Transverse colon (tissue), 4 donors: ENCODE results near the gene GARNL3. TPM values are rescaled to one million over a fixed set of nuclear protein-coding genes. Genes with fewer than 3 reads are reported as not detected.

ENCODE experiments used
- DNase-seq: peaks from one replicate; pipeline ENCODE4 v3.0.0-alpha.2; 2019
- H3K27ac ChIP-seq, 4 donors: fragments of 200-600 bp; sonication (generic); 2 replicates each; pipeline ENCODE4 v1.5.1; 2016 to 2018; ENCODE audit warnings: inconsistent platforms in 4 of 4
- H3K27me3 ChIP-seq: fragments of 200-600 bp; sonication (generic); 2 replicates; pipeline ENCODE4 v1.5.1; 2017; ENCODE audit warnings: inconsistent platforms
- H3K36me3 ChIP-seq, 4 donors: fragments of 200-600 bp; sonication (generic); 2 replicates each; pipeline ENCODE4 v1.5.1; 2017 to 2019; ENCODE audit warnings: inconsistent platforms in 4 of 4
- H3K4me1 ChIP-seq, 4 donors: fragments of 200-600 bp; sonication (generic); 2 replicates each; pipeline ENCODE4 v1.5.1; 2017 to 2020; ENCODE audit warnings: inconsistent platforms in 4 of 4
- H3K4me3 ChIP-seq, 4 donors: fragments of 200-600 bp; sonication (generic); 1 replicate in 1 of 4; 2 replicates in 3 of 4; pipeline versions ENCODE4 v1.5.1 to v1.6.1; 2017 to 2019; ENCODE audit warnings: inconsistent platforms in 4 of 4
- H3K9me3 ChIP-seq, 2 donors: fragments of 200-600 bp; sonication (generic); 2 replicates each; pipeline ENCODE4 v1.5.1; 2017 to 2019; ENCODE audit warnings: inconsistent platforms in 2 of 2
- EP300 ChIP-seq: sonication (generic); formaldehyde crosslinking; IDR thresholded peaks from one replicate; pipeline ENCODE4 v1.6.1; 2017; ENCODE audit warnings: antibody characterized with exemption, low read depth
- POLR2A ChIP-seq: fragments of 450-650 bp; IDR thresholded peaks from one replicate; pipeline ENCODE4 v1.6.1; 2016; ENCODE audit warnings: antibody characterized with exemption, mild to moderate bottlenecking, moderate library complexity
- POLR2AphosphoS5 ChIP-seq, 3 donors: sonication (generic); formaldehyde crosslinking; IDR thresholded peaks; one replicate each; pipeline ENCODE4 v1.6.1; 2016; ENCODE audit warnings: antibody characterized with exemption in 3 of 3
- WGBS, 2 donors: methylation state at CpG; one replicate each; pipeline ENCODE4 v1.1.5; 2018; ENCODE audit warnings: low coverage in 1 of 2; 5-methylcytosine and 5-hydroxymethylcytosine counted together
- in situ Hi-C, 4 donors: fragments of 200-750 bp; cut with MboI; loops; one replicate each; pipeline versions ENCODE4 v1.15.0 to v1.15.1; 2017; ENCODE audit warnings: low sequenced_read_pairs in 3 of 4, low pct_ligation_motif_present in 1 of 4, low pct_unique_long_range_greater_than_20kb in 1 of 4
- intact Hi-C: fragments of 100-400 bp; cut with DNase I; formaldehyde crosslinking; loops from one replicate; pipeline ENCODE4 v1.15.1; 2023; ENCODE audit warnings: low total_unique reads
- total RNA-seq, 4 donors: library from RNA; depleted of rRNA; stranded (reverse); fragments of >200 nt; gene quantifications; one replicate each; pipeline ENCODE4 v1.1.0, GENCODE V29; 2016
- TF ChIP-seq, protein P1 (sequence below), 5 experiments: fragments of 200-600 bp in 3 of 5; fragments of 450-650 bp in 2 of 5; sonication (generic) in 3 of 5; IDR thresholded peaks; 1 replicate in 2 of 5; 2 replicates in 3 of 5; pipeline ENCODE4 v1.5.1; 2016 to 2017; ENCODE audit warnings: antibody characterized with exemption in 5 of 5, inconsistent platforms in 3 of 5, mild to moderate bottlenecking in 2 of 5, moderate library complexity in 1 of 5

The GARNL3 gene
- total RNA-seq, 4 donors from 2014 or later: 6.0 to 19.5 (median 11.8) TPM

DNA sequence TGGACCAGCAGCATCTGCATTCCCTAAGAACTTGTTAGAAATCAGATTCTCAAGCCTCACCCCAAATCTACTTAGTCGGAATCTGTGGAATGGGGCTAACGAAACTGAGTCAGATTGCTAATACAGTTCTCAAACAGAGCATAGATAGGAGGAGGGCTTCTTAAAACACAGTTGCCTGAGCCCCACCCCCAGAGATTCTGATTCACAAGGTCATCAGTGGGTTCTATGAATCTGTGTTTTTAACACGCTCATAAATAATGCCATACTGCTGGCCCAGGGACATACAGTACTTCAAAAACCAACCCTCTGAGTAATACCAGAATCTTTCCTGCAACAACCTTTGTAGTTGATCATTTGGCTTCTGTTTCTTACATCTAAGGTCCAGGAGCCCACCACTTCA lies 32.9 kb upstream of the GARNL3 start:
- TF ChIP-seq EP300 (no peak), POLR2A (no peak), POLR2AphosphoS5 (IDR thresholded peaks at IDR 0.05) (no peak)
- TF ChIP-seq, protein P1, sequence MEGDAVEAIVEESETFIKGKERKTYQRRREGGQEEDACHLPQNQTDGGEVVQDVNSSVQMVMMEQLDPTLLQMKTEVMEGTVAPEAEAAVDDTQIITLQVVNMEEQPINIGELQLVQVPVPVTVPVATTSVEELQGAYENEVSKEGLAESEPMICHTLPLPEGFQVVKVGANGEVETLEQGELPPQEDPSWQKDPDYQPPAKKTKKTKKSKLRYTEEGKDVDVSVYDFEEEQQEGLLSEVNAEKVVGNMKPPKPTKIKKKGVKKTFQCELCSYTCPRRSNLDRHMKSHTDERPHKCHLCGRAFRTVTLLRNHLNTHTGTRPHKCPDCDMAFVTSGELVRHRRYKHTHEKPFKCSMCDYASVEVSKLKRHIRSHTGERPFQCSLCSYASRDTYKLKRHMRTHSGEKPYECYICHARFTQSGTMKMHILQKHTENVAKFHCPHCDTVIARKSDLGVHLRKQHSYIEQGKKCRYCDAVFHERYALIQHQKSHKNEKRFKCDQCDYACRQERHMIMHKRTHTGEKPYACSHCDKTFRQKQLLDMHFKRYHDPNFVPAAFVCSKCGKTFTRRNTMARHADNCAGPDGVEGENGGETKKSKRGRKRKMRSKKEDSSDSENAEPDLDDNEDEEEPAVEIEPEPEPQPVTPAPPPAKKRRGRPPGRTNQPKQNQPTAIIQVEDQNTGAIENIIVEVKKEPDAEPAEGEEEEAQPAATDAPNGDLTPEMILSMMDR (IDR thresholded peaks at IDR 0.05): no peak
- Histone ChIP-seq H3K27me3 (no peaks in the 10 kb centered on the region), H3K36me3 (no peaks in the 10 kb centered on the region), H3K4me3 (no peak overlapping the region), H3K9me3 (no peaks in the 10 kb centered on the region), H3K27ac (no peak overlapping the region), H3K4me1 (no peaks in the 10 kb centered on the region)
- intact Hi-C loops (no loop called here), in situ Hi-C loops (no loop called here)
- WGBS, 2 donors: 89 to 100% methylated on average over 1 to 3 of the region's 3 CpGs
- no peak for DNase-seq

DNA sequence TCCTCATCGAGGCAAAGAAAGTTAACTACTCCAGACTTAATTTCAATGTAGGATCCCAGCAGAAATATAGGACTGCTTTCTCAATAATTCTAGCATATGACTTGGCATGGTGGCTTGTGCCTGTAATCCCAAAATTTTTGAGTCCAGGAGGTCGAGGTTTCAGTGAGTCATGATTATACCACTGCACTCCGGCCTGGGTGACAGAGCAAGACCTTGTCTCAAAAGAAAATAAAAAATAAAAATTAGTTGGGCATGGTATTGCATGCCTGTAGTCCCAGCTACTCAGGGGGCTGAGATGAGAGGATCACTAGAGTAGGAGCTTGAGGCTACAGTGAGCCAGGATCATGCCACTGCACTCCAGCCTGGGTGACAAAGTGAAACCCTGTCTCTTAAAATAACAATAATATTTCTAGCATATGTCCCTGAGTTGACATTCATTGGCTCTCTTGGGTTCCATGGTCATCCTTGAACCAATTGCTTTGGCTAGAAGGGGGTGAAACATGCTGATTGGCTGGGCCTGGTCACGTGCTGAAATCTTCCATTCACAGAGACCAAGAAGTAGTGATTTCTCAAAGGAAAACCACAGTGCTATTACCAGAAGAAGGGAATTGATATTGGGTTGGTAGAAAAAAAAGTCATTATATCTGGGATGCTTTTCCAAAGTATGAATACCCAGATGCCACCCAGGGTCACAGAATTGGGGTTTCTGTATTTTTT lies 31.6 kb upstream of the GARNL3 start:
- no peak overlapping the region for H3K27ac ChIP-seq
- intact Hi-C loops: no loop called here
- no peaks in the 10 kb centered on the region for H3K27me3 ChIP-seq
- TF ChIP-seq EP300 (no peak), POLR2A (no peak), POLR2AphosphoS5 (IDR thresholded peaks at IDR 0.05) (no peak)
- TF ChIP-seq, protein P1 (IDR thresholded peaks at IDR 0.05): no peak
- H3K4me3 ChIP-seq: no peak overlapping the region
- H3K4me1 ChIP-seq: no peaks in the 10 kb centered on the region
- in situ Hi-C loops: no loop called here
- H3K36me3 ChIP-seq: no peaks in the 10 kb centered on the region
- WGBS, 2 donors: 90% methylated on average over 4 of the region's 4 CpGs; no CpG with 5 or more reads in 1 of the 2 donors
- no peaks in the 10 kb centered on the region for H3K9me3 ChIP-seq
- DNase-seq: no peak

DNA sequence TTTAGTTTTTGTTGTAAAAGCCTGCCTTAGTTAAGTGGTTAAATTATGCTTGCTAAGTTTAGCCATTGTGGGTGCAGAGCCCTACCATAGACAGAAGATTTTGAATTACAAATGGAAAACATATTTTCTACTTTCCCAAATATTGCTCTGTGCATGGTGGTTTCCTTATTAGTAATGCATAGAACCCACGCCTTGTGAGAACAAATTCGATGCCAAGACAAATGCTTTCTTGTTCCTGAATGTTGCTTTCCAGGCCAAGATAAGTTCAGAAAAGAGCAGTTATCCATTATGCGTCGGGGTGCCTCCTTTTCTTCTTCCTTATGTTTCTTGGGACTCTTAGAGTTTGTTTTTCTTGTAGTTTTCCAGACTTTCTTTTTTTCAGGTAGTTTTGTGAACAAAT lies 31.0 kb upstream of the GARNL3 start:
- TF ChIP-seq POLR2A (no peak), EP300 (no peak), POLR2AphosphoS5 (IDR thresholded peaks at IDR 0.05) (no peak)
- TF ChIP-seq, protein P1 (IDR thresholded peaks at IDR 0.05): no peak
- H3K36me3 ChIP-seq: no peaks in the 10 kb centered on the region
- no peak overlapping the region for H3K27ac ChIP-seq
- no peaks in the 10 kb centered on the region for H3K27me3 ChIP-seq
- WGBS, 2 donors: 71 to 98% methylated on average over 4 of the region's 4 CpGs
- H3K4me3 ChIP-seq: no peak overlapping the region
- no peaks in the 10 kb centered on the region for H3K9me3 ChIP-seq
- no peaks in the 10 kb centered on the region for H3K4me1 ChIP-seq
- DNase-seq: no peak
- intact Hi-C loops (no loop called here), in situ Hi-C loops (no loop called here)

DNA sequence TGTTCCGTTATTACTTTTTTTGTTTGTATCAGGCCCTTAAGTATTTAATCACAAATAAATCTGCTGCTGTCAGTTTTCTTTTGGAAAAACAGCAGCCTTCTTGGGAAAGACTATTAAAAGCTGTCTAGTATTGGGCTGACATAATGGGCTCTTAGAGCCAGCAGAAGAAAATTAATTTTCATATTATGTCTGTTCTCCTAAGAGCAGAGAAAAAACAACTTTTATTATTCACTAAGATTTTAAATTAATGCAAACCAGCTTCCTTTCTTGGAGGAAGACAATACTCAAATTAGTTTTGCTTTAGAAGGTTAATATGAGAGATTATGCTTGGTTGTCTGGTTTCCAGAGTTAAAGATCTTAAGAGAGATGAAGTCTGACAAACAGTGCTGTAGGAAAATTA lies 30.6 kb upstream of the GARNL3 start:
- 70 to 86% methylated on average over 1 of the region's 1 CpG for WGBS, 2 donors
- Histone ChIP-seq H3K27me3 (no peaks in the 10 kb centered on the region), H3K36me3 (no peaks in the 10 kb centered on the region), H3K9me3 (no peaks in the 10 kb centered on the region), H3K27ac (no peak overlapping the region), H3K4me1 (no peaks in the 10 kb centered on the region), H3K4me3 (no peak overlapping the region)
- no peak for DNase-seq
- in situ Hi-C loops (no loop called here), intact Hi-C loops (no loop called here)
- TF ChIP-seq EP300: no peak
- TF ChIP-seq, protein P1 (IDR thresholded peaks at IDR 0.05): no peak
- TF ChIP-seq POLR2A: no peak
- TF ChIP-seq POLR2AphosphoS5 (IDR thresholded peaks at IDR 0.05): no peak
